GM18505 (cell line): ENCODE data around the gene NOP14.
"Not testable (repeated sequence)": the region's sequence is repeated elsewhere in the genome, so short reads cannot be mapped to it uniquely, and the experiment has no call there.

Experiments
- ATAC-seq: cut with Tn5 transposase; IDR thresholded peaks from one replicate; pipeline ENCODE4 v1.9.1; 2021; ENCODE audit not compliant: unreplicated experiment
- POLR2A ChIP-seq: IDR thresholded peaks from 4 replicates; pipeline ENCODE4 v1.6.1; 2011; ENCODE audit warnings: borderline replicate concordance; ENCODE audit not compliant: insufficient read depth, insufficient read length; ENCODE audit errors: extremely low read depth

Gene NOP14

DNA sequence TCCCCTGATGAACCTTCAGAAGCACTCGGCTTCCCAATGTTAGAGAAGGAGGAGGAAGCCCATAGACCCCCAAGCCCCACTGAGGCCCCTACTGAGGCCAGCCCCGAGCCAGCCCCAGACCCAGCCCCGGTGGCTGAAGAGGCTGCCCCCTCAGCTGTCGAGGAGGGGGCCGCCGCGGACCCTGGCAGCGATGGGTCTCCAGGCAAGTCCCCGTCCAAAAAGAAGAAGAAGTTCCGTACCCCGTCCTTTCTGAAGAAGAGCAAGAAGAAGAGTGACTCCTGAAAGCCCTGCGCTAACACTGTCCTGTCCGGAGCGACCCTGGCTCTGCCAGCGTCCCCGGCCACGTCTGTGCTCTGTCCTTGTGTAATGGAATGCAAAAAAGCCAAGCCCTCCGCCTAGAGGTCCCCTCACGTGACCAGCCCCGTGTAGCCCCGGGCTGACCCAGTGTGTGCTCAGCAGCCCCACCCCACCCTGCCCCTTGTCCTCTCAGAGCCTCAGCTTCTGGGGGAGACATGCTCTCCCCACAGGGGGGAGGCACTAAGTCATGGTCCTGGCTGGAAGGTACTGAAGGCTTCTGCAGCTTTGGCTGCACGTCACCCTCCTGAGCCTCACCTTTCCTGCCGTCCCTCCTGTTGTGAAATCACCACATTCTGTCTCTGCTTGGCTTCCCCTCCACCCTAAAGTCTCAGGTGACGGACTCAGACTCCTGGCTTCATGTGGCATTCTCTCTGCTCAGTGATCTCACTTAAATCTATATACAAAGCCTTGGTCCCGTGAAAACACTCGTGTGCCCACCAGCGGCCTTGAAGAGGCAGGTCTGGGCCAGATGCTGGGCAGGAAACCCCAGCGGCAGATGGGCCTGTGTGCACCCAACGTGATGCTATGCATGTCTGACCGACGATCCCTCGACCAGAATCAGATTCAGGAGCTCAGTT lies 34.7 kb downstream of the NOP14 start:
- peak; percentile 13 for TF ChIP-seq POLR2A
- no peak for ATAC-seq

DNA sequence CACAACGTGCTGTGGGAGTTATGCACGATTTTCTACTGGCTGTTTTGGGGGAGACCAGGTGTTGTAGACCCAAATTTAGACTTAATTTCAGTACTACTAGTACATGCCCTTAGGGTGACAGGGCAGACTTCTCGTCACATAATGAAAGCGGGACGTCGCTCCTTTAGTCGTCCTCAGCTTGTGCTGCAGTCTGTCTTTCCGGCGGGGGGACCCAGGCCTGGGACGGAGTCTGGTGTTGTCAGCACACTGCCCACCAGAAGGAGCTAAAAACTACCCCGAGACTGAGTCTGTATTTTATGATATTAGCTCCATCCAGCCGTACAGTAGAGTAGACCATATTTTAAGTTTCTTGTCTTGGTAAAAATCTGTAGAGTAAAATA lies 35.5 kb downstream of the NOP14 start:
- no peak for TF ChIP-seq POLR2A

DNA sequence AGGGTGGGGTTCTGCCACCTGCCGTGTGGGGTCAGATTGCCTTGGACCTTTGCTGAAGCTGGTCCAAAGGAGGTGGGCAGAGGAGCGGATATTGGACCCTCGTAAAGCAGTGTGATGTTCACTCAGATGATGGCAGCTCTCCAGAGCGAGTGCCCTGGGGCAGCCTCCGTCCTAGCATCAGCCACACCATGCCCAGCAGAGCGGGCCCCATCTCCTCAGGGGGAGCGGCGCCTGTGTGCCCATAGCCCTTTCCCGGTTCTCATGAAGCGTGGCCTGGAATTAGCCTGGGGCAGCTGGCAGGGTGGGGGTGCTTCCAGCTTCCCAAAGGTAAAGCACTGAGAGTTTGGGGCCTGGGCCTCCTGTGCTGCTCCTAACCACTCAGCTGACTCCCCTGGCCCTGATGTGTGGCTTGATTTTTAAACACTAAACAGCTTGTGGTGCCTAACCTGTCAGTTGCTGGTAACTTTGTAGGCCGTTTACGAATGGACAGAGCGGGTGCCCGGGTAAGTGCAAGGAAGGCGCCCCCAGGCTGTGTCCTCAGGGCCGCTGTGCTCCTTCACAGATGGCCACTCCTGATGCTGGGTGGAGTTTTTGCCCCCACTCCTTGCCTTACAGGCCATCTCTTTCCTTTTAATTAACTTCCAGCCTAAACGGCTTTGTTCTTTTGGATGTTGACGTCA lies 36.0 kb downstream of the NOP14 start:
- no peak for TF ChIP-seq POLR2A
- ATAC-seq = no peak

More for the DNA sequence above, 35.5 kb downstream of the NOP14 start:
- ATAC-seq = no peak

DNA sequence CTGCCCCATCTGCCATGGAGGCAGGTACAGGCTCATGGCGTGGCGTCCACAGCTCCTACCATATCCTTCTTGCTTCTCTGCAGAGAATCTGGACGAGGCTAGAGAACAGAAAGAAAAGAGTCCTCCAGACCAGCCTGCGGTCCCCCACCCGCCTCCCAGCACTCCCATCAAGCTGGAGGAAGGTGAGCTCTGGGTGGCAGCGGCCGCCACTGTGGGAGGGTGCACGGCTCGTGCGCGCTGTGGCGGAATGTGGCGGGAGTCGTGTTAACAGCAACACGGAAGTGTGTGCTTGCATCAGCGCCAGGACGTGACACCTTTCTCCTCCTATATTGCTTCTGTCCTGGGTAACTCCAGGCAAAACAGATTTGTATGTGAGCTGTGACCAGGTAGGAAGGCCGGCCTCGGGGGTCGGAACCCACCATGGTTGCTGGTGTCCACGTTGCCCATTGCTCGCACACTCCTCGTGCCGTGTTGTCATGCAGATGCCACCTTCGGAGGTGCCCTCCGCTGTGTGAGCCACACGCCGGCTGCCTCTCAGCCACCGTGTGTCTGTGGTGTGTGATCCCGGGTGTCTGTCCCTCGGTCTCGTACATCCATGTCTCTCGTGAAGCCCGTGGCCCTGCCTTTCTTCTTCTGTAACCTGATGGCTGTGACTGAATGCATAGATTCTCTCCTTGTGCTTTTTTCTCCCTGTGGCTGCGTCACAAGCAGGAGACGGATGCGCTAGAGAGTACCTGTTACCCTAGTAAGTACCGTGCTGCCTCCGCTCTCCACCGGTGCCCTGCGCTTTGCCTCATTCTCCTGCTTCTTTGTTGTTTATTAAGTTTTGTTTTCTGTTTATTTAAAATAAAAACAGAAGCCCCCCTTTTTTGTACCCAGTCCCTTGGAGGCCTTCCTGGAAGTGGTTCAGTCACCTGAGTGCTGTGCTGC lies 37.0 kb downstream of the NOP14 start:
- ATAC-seq = no peak
- TF ChIP-seq POLR2A = no peak

DNA sequence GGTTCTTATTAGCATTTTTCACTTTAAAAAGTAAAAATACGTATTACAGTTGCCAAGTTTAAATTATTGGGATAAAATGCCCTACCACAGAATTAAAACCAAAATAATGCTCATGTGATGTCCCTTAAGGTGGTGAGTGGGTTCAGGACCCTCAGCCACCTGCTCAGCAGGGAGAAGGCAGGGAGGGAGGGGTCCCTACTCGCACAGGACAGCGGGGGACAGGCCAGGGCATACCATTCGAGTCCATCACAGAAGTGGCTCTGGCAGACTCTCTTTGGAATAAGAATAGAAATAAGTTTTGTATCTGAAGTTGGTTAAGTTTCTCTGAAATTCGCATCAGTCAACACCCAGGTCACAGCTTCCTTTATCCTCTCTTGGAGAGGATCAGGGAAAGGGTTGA lies 37.7 kb downstream of the NOP14 start:
- ATAC-seq = no peak

DNA sequence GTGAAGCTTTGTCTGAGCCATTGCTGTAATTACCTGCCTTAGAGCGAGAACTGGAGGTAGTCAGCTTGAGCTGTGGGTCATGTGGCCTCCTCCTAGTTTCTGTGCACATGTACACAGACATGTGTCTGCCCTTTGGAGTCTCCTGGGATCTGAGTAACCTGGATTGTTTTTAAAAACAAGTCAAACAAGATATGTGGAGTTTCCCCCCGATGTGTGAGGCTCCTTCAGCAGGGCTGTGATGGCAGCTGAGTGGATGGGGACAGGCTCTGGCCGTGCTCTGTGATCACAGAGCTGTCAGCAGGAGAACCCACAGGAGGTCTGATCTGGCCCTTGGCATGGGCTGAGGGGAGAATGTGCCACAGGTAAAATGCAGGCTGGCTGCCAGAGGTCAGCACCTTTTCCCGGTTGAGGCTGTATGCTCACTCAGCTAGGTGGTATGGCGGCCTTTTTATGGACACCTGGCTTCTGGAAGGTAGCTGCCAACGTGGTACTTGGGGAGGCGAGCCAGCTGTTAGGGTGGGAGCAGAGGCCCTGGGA lies 38.4 kb downstream of the NOP14 start:
- no peak for TF ChIP-seq POLR2A
- no peak for ATAC-seq

More for the DNA sequence above, 37.7 kb downstream of the NOP14 start:
- no peak for TF ChIP-seq POLR2A

DNA sequence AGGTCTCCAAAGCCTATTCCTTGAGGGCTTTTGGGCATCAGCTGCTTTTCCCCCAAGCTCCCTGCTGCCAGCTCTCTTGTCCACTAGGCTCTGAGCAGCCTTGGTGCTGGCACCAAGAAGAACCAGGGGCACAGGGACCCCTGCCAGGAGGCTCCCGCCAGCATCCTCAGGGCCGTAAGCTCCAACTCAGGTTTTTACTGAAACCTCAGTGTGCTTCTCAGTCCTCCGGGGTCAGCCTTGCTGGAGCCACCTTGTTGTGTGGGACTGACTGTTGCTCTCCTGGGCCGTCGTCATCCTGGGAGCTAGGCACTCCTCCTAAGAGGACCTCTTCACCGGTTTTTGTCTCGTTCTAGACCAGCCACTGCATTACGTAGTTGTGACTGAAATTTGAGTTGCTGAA lies 38.9 kb downstream of the NOP14 start:
- TF ChIP-seq POLR2A = no peak
- no peak for ATAC-seq

DNA sequence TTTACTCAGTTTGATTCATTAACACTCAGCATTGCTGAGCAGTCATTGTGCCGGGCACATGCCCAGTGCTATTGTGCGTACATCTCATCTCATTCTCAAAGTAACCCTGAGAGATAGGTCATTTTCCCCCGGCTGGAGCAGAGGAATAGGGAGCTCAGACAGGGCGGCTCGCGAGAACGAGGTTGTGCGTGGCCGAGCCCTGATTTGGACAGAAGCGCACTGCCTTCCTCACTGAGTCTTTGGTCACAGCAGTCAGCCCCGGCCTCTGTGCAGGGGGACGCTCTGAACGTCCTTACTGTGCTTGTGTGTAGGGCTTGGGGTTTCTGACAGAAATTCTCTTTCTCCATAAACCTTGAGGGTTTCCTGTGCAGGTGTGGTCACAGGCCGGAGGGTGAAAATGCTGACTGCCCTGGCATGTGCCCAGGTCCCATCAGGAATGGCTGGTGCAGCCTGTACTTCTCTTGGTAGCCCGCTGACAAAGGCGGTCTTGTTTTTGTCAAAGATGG lies 39.5 kb downstream of the NOP14 start:
- TF ChIP-seq POLR2A = no peak

DNA sequence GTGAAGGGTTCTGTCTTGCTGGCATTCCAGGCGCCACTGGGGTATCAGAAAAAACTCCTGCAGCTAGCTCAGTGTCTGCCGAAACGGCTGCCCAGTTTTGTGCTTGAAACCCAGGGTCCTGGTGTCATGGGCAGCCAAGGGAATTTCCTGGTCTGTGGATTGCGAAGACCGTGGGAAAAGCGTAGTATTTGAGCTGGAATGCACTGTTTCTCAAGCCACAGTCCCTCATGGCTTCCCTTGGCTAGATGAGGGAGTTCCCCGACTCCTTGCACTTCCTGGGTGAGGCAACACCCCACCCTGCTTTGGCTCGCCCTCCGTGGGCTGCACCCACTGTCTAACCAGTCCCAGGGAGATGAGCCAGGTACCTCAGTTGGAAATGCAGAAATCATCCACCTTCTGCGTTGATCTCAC lies 40.1 kb downstream of the NOP14 start:
- no peak for ATAC-seq
- no peak for TF ChIP-seq POLR2A

More for the DNA sequence above, 39.5 kb downstream of the NOP14 start:
- no peak for ATAC-seq

DNA sequence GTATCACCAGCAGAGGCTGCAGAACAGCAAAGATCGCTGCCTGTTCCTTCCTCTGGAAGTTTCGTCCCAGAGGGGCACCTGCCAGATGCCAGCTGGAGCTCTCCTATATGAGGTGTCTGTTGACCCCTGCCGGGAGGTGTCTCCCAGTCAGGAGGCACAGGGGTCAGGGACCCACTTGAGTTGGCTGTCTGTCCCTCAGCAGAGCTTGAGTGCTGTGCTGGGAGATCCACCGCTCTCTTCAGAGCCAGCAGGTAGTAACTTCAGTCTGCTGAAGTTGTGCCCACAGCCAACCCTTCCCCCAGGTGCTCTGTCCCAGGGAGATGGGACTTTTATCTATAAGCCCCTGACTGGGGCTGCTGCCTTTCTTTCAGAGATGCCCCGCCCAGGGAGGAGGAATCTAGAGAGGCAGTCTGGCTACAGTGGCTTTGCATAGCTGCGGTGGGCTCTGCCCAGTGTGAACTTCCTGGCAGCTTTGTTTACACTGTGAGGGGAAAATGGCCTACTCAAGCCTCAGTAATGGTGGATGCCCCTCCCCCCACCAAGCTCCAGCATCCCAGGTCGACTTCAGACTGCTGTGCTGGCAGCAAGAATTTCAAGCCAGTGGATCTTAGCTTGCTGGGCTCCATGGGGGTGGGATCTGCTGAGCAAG lies 40.6 kb downstream of the NOP14 start:
- not testable (repeated sequence) for ATAC-seq

DNA sequence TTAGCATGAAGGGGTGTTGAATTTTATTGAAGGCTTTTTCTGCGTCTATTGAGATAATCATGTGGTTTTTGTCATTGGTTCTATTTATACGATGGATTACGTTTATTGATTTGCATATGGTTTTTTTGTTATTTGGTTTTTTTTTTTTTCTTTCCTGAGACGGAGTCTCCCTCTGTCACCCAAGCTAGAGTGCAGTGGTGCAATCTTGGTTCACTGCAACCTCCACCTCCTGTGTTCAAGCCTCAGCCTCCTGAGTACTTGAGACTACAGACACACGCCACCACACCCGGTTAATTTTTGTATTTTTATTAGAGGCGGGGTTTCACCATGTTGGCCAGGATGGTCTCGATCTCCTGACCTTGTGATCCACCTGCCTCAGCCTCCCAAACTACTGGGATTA lies 44.5 kb downstream of the NOP14 start:
- ATAC-seq = not testable (repeated sequence)

DNA sequence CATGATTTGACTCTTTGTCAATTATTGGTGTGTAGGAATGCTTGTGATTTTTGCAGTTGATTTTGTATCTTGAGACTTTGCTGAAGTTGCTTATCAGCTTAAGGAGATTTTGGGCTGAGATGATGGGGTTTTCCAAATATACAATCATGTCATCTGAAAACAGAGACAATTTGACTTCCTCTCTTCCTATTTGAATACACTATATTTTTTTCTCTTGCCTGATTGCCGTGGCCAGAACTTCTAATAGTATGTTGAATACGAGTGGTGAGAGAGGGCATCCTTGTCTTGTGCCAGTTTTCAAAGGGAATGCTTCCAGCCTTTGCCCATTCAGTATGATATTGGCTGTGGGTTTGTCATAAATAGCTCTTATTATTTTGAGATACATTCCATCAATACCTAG lies 44.9 kb downstream of the NOP14 start:
- ATAC-seq = not testable (repeated sequence)

DNA sequence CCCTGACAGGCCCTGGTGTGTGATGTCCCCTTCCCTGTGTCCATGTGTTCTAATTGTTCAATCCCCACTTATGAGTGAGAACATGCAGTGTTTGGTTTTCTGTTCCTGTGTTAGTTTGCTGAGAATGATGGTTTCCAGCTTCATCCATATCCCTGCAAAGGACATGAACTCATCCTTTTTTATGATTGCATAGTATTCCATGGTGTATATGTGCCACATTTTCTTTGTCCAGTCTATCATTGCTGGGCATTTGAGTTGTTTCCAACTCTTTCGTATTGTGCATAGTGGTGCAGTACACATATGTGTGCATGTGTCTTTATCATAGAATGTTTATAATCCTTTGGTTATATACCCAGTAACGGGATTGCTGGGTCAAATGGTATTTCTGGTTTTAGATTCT lies 46.5 kb downstream of the NOP14 start:
- not testable (repeated sequence) for ATAC-seq

DNA sequence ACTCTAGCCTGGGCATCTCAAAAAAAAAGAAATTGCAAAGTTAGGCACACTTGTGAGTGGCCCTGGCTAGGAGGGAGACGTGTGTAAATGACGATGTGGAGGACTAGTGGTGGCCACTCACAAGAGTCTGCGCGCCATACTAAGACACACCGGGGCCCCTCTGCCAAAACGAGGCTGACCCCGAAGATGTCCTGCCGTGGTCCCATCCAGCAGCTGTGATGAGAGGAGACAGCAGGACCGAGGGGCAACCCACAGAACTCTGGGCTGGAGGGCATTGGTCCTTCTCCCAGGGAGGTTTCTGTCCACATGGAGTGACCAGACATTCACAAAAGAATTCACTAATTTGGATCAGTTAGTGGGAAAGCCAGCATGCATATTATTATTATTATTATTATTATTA lies 47.4 kb downstream of the NOP14 start:
- no peak for ATAC-seq
- TF ChIP-seq POLR2A = no peak
